C4-2B (cell line): Measurements from ENCODE around the gene VPS13D.

Source experiments
- CTCF ChIP-seq: fragments of 450-650 bp; conservative IDR thresholded peaks from 2 replicates; pipeline ENCODE4 v1.5.1; 2017; ENCODE audit warnings: mild to moderate bottlenecking
- ZFX ChIP-seq: fragments of 450-650 bp; IDR thresholded peaks from 2 replicates; pipeline ENCODE4 v1.6.1; 2017

DNA sequence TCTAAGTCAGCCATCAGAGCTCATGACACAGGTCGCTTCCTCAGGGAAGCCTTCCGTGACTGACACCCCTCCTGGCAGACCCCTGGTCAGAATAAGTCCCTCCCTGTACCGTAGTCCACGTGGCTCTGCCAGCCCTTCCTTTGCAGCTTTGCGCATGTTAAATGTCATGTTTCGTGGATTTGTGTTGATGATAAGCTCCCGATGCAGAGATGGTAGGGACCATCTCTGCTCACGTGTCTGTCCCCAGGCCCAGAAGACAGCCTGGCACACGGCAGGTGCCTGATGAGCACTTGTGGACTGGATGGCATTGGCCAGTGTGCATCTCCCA lies 312.3 kb downstream of the VPS13D start:
- no peak for TF ChIP-seq CTCF
- TF ChIP-seq ZFX = no peak
